ENCODE results near the gene RAD23A. TPM values are rescaled to one million over a fixed set of nuclear protein-coding genes. Genes with fewer than 3 reads are reported as not detected.

Gene RAD23A
- total and polyA plus RNA-seq, 9 of the 15 experiments (the other 6 are each of a cell fraction or from before 2014, with no cell fraction given) = 9.5 to 181 (median 101) TPM

- H4K20me1 ChIP-seq (replicated peaks; ENCODE audit: control insufficient read depth, insufficient read depth, low read length) = peaks cover 24% of the 10 kb centered on the region
- H3K4me2 ChIP-seq (ENCODE audit: insufficient read depth, low read length) = no peak overlapping the region
- ATAC-seq (no peak), FAIRE-seq (no peak), DNase-seq (ENCODE audit: extremely low read depth in 1 of 4, low spot score in 3 of 4) (no peak)
- peaks cover 43 to 50% of the 10 kb centered on the region in 2 experiments for H3K4me1 ChIP-seq (replicated peaks in 1 of 2; ENCODE audit: control insufficient read depth in 2 of 2, insufficient read depth in 2 of 2, low read length in 2 of 2)
- no TSS peak for BruUV-seq (replicated peaks)
- peaks cover 36% of the 10 kb centered on the region for H3K36me3 ChIP-seq (ENCODE audit: control insufficient read depth, insufficient read depth, low read length)
- 72% methylated on average over 7 of the region's 7 CpGs for WGBS (ENCODE audit: insufficient coverage, low coverage, missing lambda C conversion rate)
- in situ Hi-C loops (cut with MboI) = no loop called here
- peaks cover 3% of the 10 kb centered on the region for H3K9me1 ChIP-seq (ENCODE audit: control insufficient read depth, insufficient read depth, low read length)
- no peaks in the 10 kb centered on the region for H3K9me3 ChIP-seq (replicated peaks; ENCODE audit: control insufficient read depth, insufficient read depth, low read depth, low read length)
- H3K27ac ChIP-seq (ENCODE audit: extremely low read depth, low read depth, low read length) = peak overlapping the region; percentile 29; the same call in 2 of the 3 replicates
- H3K4me3 ChIP-seq = no peak overlapping the region
- H3K79me2 ChIP-seq (ENCODE audit: control insufficient read depth, insufficient read depth, low read length) = peaks cover 66% of the 10 kb centered on the region
- peak overlapping the region in 1 of 2 experiments; percentile 4; a peak in 1 of 4 replicates for H3K9ac ChIP-seq (ENCODE audit: insufficient read depth in 1 of 2, low read depth in 2 of 2, low read length in 2 of 2)
- no peaks in the 10 kb centered on the region for H3K27me3 ChIP-seq (ENCODE audit: control insufficient read depth in 2 of 2, insufficient read depth in 2 of 2, low read length in 2 of 2)
- TF ChIP-seq HSF4 (CRISPR knock-in tag; IDR thresholded peaks at IDR 0.05; ENCODE audit: borderline replicate concordance) = no peak
- no peak for TF ChIP-seq SMAD2 (IDR thresholded peaks at IDR 0.05; ENCODE audit: low read depth, low read length)
- TF ChIP-seq ETV5 (CRISPR knock-in tag; IDR thresholded peaks at IDR 0.05; ENCODE audit: low read depth) = 0 out of 2 replicates have a peak, but pooled peaks have one; percentile 35
- TF ChIP-seq YY1 (IDR thresholded peaks at IDR 0.05; ENCODE audit: borderline replicate concordance in 1 of 3, control insufficient read depth in 1 of 3, extremely low read depth in 1 of 3, insufficient read depth in 3 of 3, insufficient read length in 1 of 3, insufficient replicate concordance in 2 of 3, low read depth in 1 of 3, low read length in 2 of 3) = peak in 1 of 3 experiments; percentile 2
- no peak for TF ChIP-seq KDM4B (IDR thresholded peaks at IDR 0.05; ENCODE audit: borderline replicate concordance in 2 of 2, low read depth in 1 of 2)
- no peak for TF ChIP-seq IRF1 (CRISPR knock-in tag; IDR thresholded peaks at IDR 0.05; ENCODE audit: borderline replicate concordance)
- TF ChIP-seq KDM2B (CRISPR knock-in tag; IDR thresholded peaks at IDR 0.05) = no peak
- TF ChIP-seq SMARCA5 (IDR thresholded peaks at IDR 0.05) = no peak
- no peak for TF ChIP-seq ARID4B (CRISPR knock-in tag; IDR thresholded peaks at IDR 0.05)
- intact Hi-C loops (cut with micrococcal nuclease) = loop anchor here (5.0 kb wide), 1 partner anchor 49 kb away; the partner anchor contains the start of gene KLF1
- CTCF ChIA-PET (ENCODE audit: low intra/inter-chr PET ratio) = no interaction called here
- POLR2A ChIA-PET = interaction anchor here (2.2 kb wide), 1 partner anchor 49 kb away, joined by 11 read pairs; the partner anchor contains the start of gene KLF1
- peak overlapping the region; percentile 48 for H2AFZ ChIP-seq (ENCODE audit: low read depth, low read length)
Observed at GRCh38 chr19:12936582-12936981, 9.1 kb upstream of the RAD23A start.

All from K562 (cell line).